Activated effector memory CD4-positive, alpha-beta T cell treated with anti-CD3 and anti-CD28 coated beads, Interleukin-2, amount 50 U/mL, for 16 hours (primary cell): ENCODE measurements around the gene LNPEP.

ENCODE experiments used
- DNase-seq: peaks from one replicate; pipeline ENCODE4 v3.0.0-alpha.2; 2020

The LNPEP gene

GRCh38 chr5:97004423-97005060 is 68.7 kb downstream of the LNPEP start:
- no peak for DNase-seq

DNA sequence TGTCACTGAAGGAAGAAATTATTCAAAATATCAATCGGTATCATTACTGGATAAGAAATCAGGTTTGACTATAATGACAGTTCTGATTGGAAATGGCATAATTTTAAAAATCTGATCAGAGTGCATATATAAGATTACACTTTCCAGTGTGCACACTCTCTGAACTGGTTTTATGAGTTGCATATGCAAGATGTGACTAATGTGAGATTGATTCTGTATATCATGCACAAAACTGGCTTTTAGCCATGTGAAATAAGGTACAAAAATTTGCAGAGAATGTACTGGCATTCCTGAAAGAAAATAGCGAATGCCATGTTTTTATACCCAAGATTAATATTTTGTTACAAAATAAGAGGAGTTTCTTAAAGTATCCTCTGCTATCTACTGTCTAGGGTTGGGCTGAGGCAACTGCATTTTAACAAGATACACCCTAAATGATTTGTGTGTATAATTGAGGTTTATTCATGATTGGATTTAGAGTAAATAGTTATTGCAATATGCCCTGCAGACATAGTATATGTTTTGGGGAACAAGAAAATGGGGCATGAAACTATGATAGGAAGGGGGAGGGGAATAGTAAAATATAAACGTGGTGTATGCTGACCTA is 70.7 kb downstream of the LNPEP start:
- no peak for DNase-seq

DNA sequence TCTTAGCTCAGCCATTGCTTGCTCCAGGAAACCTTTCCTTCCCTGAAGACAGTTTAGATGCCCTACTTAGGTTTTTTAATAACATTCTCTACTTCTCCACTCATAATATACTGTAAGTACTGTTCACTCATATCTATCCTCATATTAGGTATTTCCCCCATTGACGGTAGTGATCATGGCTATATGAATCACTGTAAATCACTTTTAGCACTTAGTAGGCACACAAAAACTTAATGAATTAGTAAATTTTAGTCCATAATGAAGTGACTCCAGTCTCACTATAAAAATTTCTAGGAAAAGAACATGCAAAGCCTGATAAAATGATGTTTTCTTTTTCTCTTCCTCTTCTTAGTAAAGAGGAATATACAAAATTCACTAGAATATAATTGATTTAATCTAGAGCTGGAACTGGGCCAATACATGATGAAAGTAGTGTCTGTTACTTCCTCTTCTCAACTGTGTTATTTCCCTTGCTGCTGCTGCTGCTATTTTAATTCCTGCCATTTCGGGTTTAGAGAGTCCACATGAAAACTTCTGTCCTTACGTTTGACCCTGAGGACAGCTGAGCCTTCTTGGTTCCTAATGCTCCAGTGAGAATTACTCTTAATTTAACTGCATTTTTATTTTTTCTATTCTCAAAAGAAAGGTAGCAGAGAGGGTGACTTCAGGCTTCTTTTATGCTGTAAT is 73.5 kb downstream of the LNPEP start:
- DNase-seq = no peak

DNA sequence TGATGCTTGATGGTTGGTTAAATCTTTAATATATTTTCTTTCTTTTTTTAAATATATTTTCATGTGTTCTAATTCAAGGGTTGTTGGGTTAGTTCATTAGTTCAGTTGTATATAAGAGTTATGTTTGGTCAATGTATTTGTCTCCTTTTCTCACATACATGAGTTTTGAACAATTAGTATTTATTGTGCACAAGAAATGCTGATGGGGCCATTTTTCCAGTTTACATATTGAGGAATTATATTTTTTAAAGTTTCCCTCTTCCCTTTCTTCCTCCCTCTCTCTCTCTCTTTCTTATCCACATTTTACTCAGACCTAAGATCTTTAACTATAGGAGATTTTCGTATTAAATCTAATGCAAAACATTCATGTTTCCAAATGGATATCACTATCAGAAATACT is 74.0 kb downstream of the LNPEP start:
- no peak for DNase-seq

GRCh38 chr5:97010606-97011005 is 74.7 kb downstream of the LNPEP start:
- DNase-seq = no peak

GRCh38 chr5:97011567-97011966 is 75.7 kb downstream of the LNPEP start:
- DNase-seq = no peak

DNA sequence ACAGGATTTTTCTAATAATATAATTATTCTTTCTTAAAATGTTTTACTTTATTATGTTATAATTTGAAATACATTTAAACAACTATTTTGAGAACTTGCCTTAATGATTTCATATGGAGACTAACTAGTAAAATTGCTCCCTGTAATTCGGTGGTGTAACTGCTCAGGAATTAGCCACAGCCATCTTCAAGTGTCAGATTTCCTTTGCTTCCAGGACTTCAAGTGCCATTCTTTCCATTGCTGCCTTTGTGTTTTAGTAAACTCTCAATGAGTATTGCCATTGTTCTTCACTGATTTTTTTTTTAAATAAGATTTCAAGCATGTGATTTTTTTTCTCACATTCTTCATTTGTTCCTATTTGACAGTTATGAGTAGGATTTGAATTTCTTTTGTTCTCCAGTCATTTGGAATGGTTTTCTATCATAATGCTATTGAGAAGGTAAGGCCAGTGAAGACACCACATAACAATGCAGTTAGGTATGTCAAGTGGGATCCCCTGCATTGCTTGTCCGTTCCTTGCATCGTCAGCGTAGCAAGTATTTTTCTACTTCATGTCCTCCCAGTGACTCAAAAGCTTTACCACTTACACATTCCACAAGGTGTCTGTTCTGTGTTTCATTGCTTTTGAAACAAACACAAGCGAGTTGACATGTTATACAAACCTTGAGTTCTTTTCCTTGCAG is 83.7 kb downstream of the LNPEP start:
- no peak for DNase-seq

- no peak for DNase-seq
These were observed 85.5 kb downstream of the LNPEP start for GRCh38 chr5:97021416-97021815.

- no peak for DNase-seq
These were observed 87.0 kb downstream of the LNPEP start for GRCh38 chr5:97022898-97023297.

DNA sequence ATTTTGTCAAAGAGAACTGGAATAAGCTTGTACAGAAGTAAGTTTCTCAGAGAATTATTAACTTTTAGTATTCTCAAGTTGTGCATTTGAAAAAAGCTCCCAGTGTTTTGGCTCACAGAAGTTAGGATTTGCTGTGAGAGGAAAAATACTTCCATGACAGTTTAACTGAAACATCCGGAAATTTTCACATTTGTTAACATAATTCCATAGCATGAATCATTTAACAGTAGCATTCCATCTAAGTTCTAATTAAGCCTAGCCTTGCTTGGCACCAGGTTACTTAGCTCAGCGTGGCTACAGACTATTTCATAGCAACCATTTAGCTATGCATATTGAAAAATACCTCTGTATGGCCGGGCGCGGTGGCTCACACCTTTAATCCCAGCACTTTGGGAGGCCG is 90.8 kb downstream of the LNPEP start:
- DNase-seq = no peak

- no peak for DNase-seq
These were observed 101.9 kb downstream of the LNPEP start for GRCh38 chr5:97037819-97038218.

- no peak for DNase-seq
These were observed 105.4 kb downstream of the LNPEP start for GRCh38 chr5:97041239-97041638.

GRCh38 chr5:97042996-97043395 is 107.1 kb downstream of the LNPEP start:
- DNase-seq = no peak

DNA sequence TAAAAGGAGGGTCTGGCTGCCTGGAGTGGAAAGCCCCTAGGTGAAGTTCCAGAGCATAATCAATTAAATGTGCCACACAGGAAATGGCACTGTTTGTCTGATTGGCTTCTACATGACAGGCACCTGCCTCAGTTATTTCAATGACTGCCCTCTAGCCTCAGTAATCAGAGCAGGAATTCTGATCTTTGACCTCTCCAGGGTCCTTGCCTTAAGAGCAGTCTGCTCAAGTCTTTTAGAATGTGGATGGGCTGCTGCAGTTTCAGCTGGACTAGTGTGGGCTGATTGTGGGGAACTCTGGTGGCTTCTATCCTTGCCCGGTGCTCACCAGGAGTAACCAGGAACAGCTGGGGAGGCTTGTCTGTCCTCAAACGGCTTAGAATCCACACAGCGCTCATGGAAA is 107.6 kb downstream of the LNPEP start:
- no peak for DNase-seq

DNA sequence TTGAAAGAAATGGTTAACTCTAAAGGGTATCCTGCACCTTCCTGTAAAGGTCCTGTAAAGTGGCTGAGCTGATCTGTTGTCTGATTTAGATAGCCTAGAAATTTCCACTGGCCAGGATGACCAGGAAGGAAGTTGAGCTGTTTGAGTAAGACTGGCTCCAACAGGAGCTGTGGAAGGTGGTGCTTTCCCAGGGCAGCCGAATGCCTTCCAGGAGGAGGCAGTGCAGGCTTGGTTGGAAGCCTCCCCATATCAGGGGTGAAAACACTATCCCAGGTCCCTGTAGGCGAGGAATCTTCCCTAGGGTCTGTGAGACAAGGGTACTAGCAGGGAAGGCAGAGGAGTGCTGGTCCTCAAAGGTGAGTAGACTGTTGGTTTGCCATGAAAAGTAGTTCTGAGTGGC is 108.2 kb downstream of the LNPEP start:
- no peak for DNase-seq

DNA sequence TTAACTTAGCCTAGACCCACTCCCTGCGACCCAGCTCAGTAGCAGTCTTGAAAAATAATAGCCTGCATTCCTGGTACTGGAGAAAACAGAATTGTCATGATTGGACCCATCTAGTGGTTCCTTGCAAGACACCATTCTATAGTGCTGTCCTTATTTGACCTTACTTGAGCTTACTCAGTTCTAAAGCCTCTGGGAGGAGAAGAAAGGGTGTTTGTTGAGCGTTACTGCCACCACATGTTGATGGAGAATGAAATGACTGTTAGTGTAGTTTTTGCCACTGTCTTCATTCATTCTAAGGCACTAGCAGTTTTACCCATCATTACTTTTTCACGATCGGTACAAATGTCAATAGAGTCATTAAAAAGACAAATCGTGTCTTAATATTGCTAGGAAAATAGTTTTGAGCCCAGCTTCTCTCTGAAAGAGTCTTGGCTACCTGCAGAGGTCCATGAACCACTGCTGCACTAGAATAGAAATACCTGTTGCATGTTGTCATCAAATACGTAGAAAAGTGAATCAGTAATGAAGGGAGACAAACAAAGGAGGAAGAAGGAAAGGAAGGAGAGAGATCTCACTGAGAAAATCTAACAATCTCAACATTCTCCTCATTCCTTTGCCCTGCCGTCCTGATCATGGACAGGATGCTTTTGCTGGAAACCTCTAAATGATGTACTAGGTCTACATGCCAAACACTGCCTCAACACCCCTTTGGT is 110.5 kb downstream of the LNPEP start:
- DNase-seq = no peak

- DNase-seq = no peak
These were observed 111.2 kb downstream of the LNPEP start for GRCh38 chr5:97047076-97047475.

- DNase-seq = no peak
These were observed 113.3 kb downstream of the LNPEP start for GRCh38 chr5:97049175-97049574.

DNA sequence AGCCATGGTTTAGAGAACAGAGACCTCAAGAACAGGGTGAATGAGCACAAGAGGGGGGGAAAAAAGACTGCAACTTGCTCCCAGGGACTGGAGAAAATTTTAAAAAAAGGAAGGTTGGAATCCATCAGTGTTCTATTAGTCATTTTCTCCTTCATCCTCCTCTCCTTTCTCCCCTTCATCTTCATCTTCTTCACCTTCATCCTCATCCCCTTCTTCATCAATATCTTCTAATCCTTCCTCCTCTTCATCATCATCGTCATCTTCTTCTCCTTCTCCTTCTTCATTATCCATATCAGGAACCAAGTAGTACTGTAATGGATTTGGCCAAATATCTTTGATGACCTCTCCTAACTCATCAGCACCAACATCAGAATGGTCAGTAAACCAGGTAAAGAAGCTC is 120.4 kb downstream of the LNPEP start:
- no peak for DNase-seq

DNA sequence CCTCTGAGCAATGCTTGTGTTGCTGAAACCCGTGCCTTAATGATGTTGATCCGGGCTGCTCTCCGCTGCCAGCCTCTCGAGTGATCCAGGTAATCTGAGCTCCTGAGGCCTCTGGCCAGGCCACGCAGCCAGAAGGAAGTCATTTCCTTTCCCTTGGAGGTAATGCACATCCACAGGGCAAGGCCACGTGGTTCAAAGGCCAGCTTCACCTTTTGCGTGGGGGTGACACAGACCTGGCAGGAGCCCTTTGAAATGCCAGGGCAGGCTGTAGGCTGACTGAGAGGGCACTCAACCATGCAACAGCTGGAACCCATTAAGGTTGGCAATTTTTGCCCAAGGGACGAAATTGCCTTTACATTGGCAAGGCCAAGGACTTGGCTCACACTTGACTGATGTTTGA is 126.2 kb downstream of the LNPEP start:
- no peak for DNase-seq

DNA sequence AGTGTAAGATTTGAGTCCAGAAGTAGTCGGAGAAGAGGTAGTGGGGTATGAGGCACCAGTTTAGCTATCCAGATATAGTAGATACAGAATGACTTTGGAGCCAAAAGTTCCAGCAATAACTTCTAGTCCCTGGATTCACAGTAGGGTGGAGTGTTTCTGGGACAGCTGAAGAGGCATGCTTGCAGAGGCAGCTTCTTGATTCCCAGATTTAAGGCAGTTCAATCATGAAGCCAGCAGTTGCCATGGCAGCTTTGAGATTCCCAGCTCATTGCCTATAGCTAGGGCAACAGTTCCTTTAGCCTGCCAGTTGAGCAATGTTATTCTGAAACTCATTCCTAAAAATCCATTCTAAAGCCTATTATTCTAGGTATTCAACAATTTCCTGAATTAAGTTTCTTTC is 127.4 kb downstream of the LNPEP start:
- DNase-seq = no peak

DNA sequence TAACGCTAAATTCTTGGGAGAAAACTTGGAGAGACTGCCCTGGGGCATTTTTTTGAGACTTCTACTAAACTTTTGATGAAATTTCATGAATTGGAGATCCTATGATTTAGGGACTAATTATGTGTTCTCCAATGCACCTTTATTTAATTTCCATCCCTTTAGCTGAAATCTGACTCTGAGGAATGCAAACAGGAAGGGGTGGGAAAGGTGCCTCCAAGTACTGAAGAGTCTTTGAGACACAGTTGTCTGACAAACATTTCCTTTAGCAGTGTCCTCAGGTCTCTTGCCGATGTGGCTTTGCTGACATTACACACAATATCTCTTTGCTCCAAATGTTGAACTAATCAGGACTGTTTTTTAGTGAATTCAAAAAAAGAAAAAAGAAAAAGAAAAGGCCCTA is 129.6 kb downstream of the LNPEP start:
- no peak for DNase-seq

GRCh38 chr5:97067296-97067850 is 131.5 kb downstream of the LNPEP start:
- DNase-seq = no peak
